Ascending aorta (tissue), 2 donors: Measurements from ENCODE around the gene ADGRB2. TPM values are rescaled to one million over a fixed set of nuclear protein-coding genes. Genes with fewer than 3 reads are reported as not detected.

Experiments
- DNase-seq, 2 donors: peaks; one replicate each; pipeline ENCODE4 v3.0.0-alpha.2; 2019; ENCODE audit warnings: low spot score in 2 of 2
- H3K27ac ChIP-seq, 2 donors: fragments of 200-600 bp; sonication (generic); one replicate each; pipeline ENCODE4 v1.5.1; 2016 to 2017; ENCODE audit warnings: mild to moderate bottlenecking in 1 of 2
- H3K27me3 ChIP-seq: fragments of 200-600 bp; sonication (generic); one replicate; pipeline ENCODE4 v1.5.1; 2017
- H3K36me3 ChIP-seq, 2 donors: fragments of 200-600 bp; sonication (generic); one replicate each; pipeline ENCODE4 v1.5.1; 2016
- H3K4me1 ChIP-seq, 2 donors: fragments of 200-600 bp; sonication (generic); one replicate each; pipeline ENCODE4 v1.5.1; 2016 to 2017; ENCODE audit warnings: mild to moderate bottlenecking in 1 of 2
- H3K4me3 ChIP-seq, 2 donors: fragments of 200-600 bp; sonication (generic); one replicate each; pipeline ENCODE4 v1.5.1; 2016 to 2017; ENCODE audit warnings: mild to moderate bottlenecking in 1 of 2
- H3K9me3 ChIP-seq, 2 donors: fragments of 200-600 bp; sonication (generic); one replicate each; pipeline ENCODE4 v1.5.1; 2016
- intact Hi-C: fragments of 100-400 bp; cut with DNase I; formaldehyde crosslinking; loops from one replicate; pipeline ENCODE4 v1.15.1; 2023
- total RNA-seq: library from RNA; depleted of rRNA; stranded (reverse); fragments of >200 nt; gene quantifications from one replicate; pipeline ENCODE4 v1.1.0, GENCODE V29; 2016
- TF ChIP-seq, protein P1 (sequence below), 3 experiments: fragments of 200-600 bp in 2 of 3; fragments of 450-650 bp in 1 of 3; sonication (generic) in 2 of 3; IDR thresholded peaks; one replicate each; pipeline ENCODE4 v1.5.1; 2016 to 2019; ENCODE audit warnings: antibody characterized with exemption in 3 of 3, mild to moderate bottlenecking in 1 of 3, moderate library complexity in 1 of 3

The ADGRB2 gene
- total RNA-seq, 1 donor from 2014 or later: 1.9 TPM

DNA sequence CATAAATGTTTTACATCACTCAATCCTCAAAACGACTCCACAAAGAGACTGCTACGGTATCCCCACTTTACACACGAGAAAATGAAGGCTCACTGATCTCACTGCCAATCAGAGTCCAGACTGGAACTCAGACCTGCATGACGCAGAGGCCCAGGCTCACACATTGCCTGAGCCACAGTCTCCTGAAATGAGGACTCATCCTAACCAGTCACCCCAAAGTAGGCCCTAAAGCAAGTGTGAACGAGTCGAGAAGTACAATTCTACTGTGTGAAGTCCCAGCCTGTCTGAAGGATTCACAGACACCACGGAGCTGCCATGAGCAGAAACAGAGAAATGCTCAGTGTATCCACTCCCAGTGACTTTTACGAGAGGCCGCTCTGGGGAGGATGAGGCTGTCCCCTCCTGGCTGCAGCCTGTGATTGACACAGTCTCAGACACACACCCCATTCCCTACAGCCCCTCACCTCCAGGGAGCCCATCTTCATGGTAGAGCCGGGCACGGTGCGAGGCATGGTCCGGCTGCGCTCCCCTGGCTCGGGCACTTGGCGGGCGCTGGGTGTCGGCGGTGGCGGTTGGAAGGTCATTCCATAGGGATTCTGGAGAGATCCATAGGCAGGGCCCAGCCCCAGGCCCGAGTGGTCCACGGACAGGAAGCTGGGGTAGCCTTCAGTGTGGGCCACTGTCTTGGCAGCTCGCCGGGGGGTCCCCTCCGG, 33.6 kb downstream of the ADGRB2 start:
- Histone ChIP-seq H3K9me3 (no peaks in the 10 kb centered on the region), H3K4me1 (no peaks in the 10 kb centered on the region), H3K27ac (no peak overlapping the region), H3K36me3 (no peaks in the 10 kb centered on the region), H3K4me3 (no peak overlapping the region), H3K27me3 (no peaks in the 10 kb centered on the region)
- no peak for DNase-seq
- intact Hi-C loops: no loop called here
- TF ChIP-seq, protein P1, sequence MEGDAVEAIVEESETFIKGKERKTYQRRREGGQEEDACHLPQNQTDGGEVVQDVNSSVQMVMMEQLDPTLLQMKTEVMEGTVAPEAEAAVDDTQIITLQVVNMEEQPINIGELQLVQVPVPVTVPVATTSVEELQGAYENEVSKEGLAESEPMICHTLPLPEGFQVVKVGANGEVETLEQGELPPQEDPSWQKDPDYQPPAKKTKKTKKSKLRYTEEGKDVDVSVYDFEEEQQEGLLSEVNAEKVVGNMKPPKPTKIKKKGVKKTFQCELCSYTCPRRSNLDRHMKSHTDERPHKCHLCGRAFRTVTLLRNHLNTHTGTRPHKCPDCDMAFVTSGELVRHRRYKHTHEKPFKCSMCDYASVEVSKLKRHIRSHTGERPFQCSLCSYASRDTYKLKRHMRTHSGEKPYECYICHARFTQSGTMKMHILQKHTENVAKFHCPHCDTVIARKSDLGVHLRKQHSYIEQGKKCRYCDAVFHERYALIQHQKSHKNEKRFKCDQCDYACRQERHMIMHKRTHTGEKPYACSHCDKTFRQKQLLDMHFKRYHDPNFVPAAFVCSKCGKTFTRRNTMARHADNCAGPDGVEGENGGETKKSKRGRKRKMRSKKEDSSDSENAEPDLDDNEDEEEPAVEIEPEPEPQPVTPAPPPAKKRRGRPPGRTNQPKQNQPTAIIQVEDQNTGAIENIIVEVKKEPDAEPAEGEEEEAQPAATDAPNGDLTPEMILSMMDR (IDR thresholded peaks at IDR 0.05): no peak

- H3K4me1 ChIP-seq: no peaks in the 10 kb centered on the region
- H3K9me3 ChIP-seq: no peaks in the 10 kb centered on the region
- H3K27me3 ChIP-seq: no peaks in the 10 kb centered on the region
- DNase-seq: no peak
- H3K27ac ChIP-seq: no peak overlapping the region
- H3K4me3 ChIP-seq: no peak overlapping the region
- intact Hi-C loops: no loop called here
- TF ChIP-seq, protein P1 (IDR thresholded peaks at IDR 0.05): no peak
- H3K36me3 ChIP-seq: no peaks in the 10 kb centered on the region
These were observed 36.3 kb downstream of the ADGRB2 start for GRCh38 chr1:31727849-31728248.

DNA sequence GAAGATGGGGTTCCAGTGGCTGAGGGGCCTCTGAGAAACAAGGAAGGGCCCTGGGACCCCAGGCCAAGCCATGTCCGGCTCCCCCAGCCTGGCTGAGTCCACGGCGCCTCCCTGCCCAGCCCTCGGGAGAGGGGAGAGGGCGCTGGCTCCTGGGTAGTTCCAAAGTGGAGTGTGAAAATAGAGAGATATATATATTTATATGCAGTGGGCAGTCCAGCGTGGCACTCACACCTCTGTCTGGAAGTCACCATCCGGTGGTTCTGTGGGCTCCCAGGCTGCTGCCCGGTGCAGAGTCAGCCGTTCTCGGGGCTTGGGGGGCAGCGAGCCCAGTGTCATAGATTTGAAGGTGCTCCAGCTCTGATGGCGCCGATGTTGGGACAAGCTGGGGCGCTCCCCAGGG, 36.9 kb downstream of the ADGRB2 start:
- TF ChIP-seq, protein P1 (IDR thresholded peaks at IDR 0.05): no peak
- no peaks in the 10 kb centered on the region for H3K27me3 ChIP-seq
- no peak overlapping the region for H3K27ac ChIP-seq
- no peaks in the 10 kb centered on the region for H3K36me3 ChIP-seq
- no peak for DNase-seq
- intact Hi-C loops: no loop called here
- H3K4me1 ChIP-seq: no peaks in the 10 kb centered on the region
- H3K4me3 ChIP-seq: no peak overlapping the region
- no peaks in the 10 kb centered on the region for H3K9me3 ChIP-seq

DNA sequence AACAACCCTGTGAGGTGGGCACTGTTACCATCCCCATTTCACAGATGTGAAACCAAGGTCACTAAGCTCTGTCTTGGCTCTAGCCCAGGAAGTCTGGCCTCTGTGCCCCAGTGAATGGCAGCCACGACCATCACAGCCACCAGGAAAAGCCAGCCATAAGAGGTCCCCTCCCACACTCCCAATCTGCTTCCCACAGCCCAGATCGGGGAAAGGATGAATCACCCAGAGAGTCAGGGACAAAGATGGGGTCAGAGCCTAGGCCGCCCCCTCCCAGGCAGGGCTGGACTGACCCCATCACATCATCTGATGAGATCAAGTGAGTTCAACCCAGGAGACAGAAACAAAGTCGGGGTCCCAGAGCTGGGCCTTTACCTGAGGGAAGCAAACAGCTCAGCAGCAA, 37.4 kb downstream of the ADGRB2 start:
- H3K4me1 ChIP-seq: no peaks in the 10 kb centered on the region
- no peaks in the 10 kb centered on the region for H3K27me3 ChIP-seq
- intact Hi-C loops: no loop called here
- no peaks in the 10 kb centered on the region for H3K9me3 ChIP-seq
- H3K4me3 ChIP-seq: no peak overlapping the region
- no peak for DNase-seq
- no peak overlapping the region for H3K27ac ChIP-seq
- no peaks in the 10 kb centered on the region for H3K36me3 ChIP-seq
- TF ChIP-seq, protein P1 (IDR thresholded peaks at IDR 0.05): no peak

- no peaks in the 10 kb centered on the region for H3K36me3 ChIP-seq
- H3K27me3 ChIP-seq: no peaks in the 10 kb centered on the region
- no peaks in the 10 kb centered on the region for H3K9me3 ChIP-seq
- no peak overlapping the region for H3K4me3 ChIP-seq
- TF ChIP-seq, protein P1 (IDR thresholded peaks at IDR 0.05): no peak
- no peak for DNase-seq
- intact Hi-C loops: no loop called here
- H3K27ac ChIP-seq: no peak overlapping the region
- H3K4me1 ChIP-seq: no peaks in the 10 kb centered on the region
These were observed 38.2 kb downstream of the ADGRB2 start for GRCh38 chr1:31725777-31726535.
